Ishikawa (cell line): Measurements from ENCODE around the gene METTL3.

Experiments
- CEBPB ChIP-seq: IDR thresholded peaks from 2 replicates; pipeline ENCODE4 v1.6.1; 2012
- CREB1 ChIP-seq: IDR thresholded peaks from 2 replicates; pipeline ENCODE4 v1.6.1; 2012; ENCODE audit warnings: low read depth
- EP300 ChIP-seq: IDR thresholded peaks from 2 replicates; pipeline ENCODE4 v1.6.1; 2012; ENCODE audit warnings: borderline replicate concordance
- MAX ChIP-seq: IDR thresholded peaks from 2 replicates; pipeline ENCODE4 v1.6.1; 2012
- NFIC ChIP-seq: IDR thresholded peaks from 2 replicates; pipeline ENCODE4 v1.6.1; 2012
- RAD21 ChIP-seq: IDR thresholded peaks from 2 replicates; pipeline ENCODE4 v1.6.1; 2012; ENCODE audit warnings: low read depth
- REST ChIP-seq: IDR thresholded peaks from 2 replicates; pipeline ENCODE4 v1.6.1; 2012; ENCODE audit warnings: low read depth, mild to moderate bottlenecking
- TAF1 ChIP-seq: IDR thresholded peaks from 2 replicates; pipeline ENCODE4 v1.6.1; 2012; ENCODE audit warnings: low read depth, mild to moderate bottlenecking
- TEAD4 ChIP-seq: IDR thresholded peaks from 2 replicates; pipeline ENCODE4 v1.6.1; 2012
- USF1 ChIP-seq: IDR thresholded peaks from 2 replicates; pipeline ENCODE4 v1.6.1; 2012

GRCh38 chr14:21476925-21477681 lies 34.0 kb downstream of the METTL3 start, which contains the start of the genes RAB2B and TOX4:
- TF ChIP-seq TAF1 = peak; percentile 54
- no peak for TF ChIP-seq REST
- no peak for TF ChIP-seq EP300
- peak; percentile 44 for TF ChIP-seq USF1
- TF ChIP-seq TEAD4 = no peak; the same call in 1 of the 2 replicates
- TF ChIP-seq CREB1 = peak; percentile 87
- TF ChIP-seq CEBPB = no peak
- TF ChIP-seq RAD21 = peak; percentile 12; the same call in 1 of the 2 replicates
- TF ChIP-seq NFIC = no peak
- TF ChIP-seq MAX = peak; percentile 59; the same call in 1 of the 2 replicates
